ENCODE measurements around the gene POLE4.

POLE4 gene

GRCh38 chr2:74937221-74937880 is 21.1 kb upstream of the POLE4 start:
- no peak for DNase-seq (ENCODE audit: low read depth)
- no peak overlapping the region for H3K4me3 ChIP-seq (ENCODE audit: low read depth, low read length)
- TF ChIP-seq POLR2A (IDR thresholded peaks at IDR 0.05; ENCODE audit: extremely low read depth, insufficient read length) (no peak), MAX (IDR thresholded peaks at IDR 0.05; ENCODE audit: low read depth, low read length) (no peak), MYC (IDR thresholded peaks at IDR 0.05; ENCODE audit: low read depth, low read length) (no peak)
- TF ChIP-seq, protein P1, sequence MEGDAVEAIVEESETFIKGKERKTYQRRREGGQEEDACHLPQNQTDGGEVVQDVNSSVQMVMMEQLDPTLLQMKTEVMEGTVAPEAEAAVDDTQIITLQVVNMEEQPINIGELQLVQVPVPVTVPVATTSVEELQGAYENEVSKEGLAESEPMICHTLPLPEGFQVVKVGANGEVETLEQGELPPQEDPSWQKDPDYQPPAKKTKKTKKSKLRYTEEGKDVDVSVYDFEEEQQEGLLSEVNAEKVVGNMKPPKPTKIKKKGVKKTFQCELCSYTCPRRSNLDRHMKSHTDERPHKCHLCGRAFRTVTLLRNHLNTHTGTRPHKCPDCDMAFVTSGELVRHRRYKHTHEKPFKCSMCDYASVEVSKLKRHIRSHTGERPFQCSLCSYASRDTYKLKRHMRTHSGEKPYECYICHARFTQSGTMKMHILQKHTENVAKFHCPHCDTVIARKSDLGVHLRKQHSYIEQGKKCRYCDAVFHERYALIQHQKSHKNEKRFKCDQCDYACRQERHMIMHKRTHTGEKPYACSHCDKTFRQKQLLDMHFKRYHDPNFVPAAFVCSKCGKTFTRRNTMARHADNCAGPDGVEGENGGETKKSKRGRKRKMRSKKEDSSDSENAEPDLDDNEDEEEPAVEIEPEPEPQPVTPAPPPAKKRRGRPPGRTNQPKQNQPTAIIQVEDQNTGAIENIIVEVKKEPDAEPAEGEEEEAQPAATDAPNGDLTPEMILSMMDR (IDR thresholded peaks at IDR 0.05; ENCODE audit: low read depth, low read length), result no peak

GRCh38 chr2:74938264-74938663 is 20.2 kb upstream of the POLE4 start:
- no peak for DNase-seq (ENCODE audit: low read depth)
- no peak overlapping the region for H3K4me3 ChIP-seq (ENCODE audit: low read depth, low read length)
- TF ChIP-seq MAX (IDR thresholded peaks at IDR 0.05; ENCODE audit: low read depth, low read length) (no peak), POLR2A (IDR thresholded peaks at IDR 0.05; ENCODE audit: extremely low read depth, insufficient read length) (no peak), MYC (IDR thresholded peaks at IDR 0.05; ENCODE audit: low read depth, low read length) (no peak)
- TF ChIP-seq, protein P1 (IDR thresholded peaks at IDR 0.05; ENCODE audit: low read depth, low read length), result no peak

DNA sequence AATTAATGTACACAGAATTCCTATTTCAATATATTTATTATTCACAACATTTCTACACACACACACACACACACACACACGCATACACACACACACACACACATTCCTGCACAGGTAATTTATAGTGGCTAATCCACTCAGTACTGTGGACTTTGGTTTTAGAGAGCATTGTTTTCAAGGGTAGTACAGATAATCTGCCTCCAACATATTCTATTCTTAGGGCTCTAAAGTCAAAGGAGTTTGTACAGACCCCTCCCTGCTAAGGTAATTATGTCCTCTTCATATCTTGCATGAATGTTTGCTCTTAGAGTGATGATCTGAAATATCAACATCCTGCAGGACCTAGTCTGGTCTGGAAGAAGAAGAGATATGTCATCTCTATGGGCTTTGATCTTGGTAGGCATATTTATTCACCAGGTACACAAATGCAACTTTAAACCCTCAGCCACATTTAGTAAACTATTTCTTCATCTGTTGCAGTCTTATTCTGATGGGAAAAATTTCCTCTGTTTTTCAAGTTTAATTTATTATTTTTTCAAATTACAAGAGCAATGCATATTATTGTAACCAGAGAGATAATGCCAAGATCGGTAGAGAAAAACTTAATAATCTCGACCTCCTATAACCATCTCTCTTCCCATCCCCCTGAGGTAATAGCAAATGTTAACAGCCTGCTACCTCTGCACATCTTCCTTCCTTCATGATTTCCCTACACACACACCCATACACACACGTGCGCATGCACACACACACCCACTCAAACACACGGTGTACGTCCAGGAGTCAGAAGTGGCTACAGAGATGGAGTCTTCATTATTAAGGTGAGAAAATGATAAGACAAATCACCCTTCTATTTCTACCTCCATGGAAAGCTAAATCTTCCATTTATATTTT is 18.3 kb upstream of the POLE4 start:
- TF ChIP-seq MYC (IDR thresholded peaks at IDR 0.05; ENCODE audit: low read depth, low read length) (no peak), POLR2A (IDR thresholded peaks at IDR 0.05; ENCODE audit: extremely low read depth, insufficient read length) (no peak), MAX (IDR thresholded peaks at IDR 0.05; ENCODE audit: low read depth, low read length) (no peak)
- TF ChIP-seq, protein P1 (IDR thresholded peaks at IDR 0.05; ENCODE audit: low read depth, low read length), result no peak
- H3K4me3 ChIP-seq (ENCODE audit: low read depth, low read length), result no peak overlapping the region
- no peak for DNase-seq (ENCODE audit: low read depth)

DNA sequence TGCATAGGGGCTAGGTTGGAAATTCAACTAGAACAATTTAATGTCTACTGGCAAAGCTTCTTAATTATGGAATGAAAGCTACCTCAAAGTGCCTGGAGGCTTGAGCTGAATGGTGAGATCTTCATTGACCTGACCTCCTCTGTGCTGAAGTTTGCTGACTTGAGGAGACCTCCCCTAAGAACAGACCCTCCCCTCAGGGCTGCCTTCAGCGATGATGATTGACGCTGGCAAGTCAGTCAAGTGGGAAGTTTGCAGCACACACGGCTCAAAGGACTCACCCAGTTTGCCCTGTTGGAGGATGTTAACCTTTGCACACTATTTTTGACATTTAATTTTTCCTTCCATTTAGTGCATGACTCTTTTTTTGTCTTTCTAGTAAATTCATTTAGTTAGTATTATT is 17.2 kb upstream of the POLE4 start:
- no peak for TF ChIP-seq POLR2A (IDR thresholded peaks at IDR 0.05; ENCODE audit: extremely low read depth, insufficient read length)
- no peak for TF ChIP-seq MAX (IDR thresholded peaks at IDR 0.05; ENCODE audit: low read depth, low read length)
- TF ChIP-seq, protein P1 (IDR thresholded peaks at IDR 0.05; ENCODE audit: low read depth, low read length), result no peak
- TF ChIP-seq MYC (IDR thresholded peaks at IDR 0.05; ENCODE audit: low read depth, low read length), result no peak
- H3K4me3 ChIP-seq (ENCODE audit: low read depth, low read length), result no peak overlapping the region
- DNase-seq (ENCODE audit: low read depth), result no peak

DNA sequence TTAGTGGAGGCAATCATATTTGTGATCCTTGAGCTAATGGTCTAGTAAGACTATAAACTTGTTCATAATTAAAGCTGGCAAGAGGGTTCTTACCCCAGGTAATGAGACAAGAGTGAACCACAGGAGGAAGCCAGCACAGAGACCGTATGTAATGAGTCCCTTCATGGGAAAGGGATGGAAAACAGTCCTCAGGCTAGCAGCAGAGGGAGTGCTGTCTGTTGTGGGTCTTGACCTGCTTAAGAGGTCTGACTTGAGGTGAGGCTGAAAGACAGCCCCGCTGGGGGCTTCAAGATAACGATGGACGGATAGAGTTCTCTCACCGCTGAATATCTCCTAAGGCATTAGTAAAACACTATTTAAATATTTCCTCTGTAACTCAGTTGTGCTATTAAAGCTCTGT is 16.2 kb upstream of the POLE4 start:
- TF ChIP-seq MAX (IDR thresholded peaks at IDR 0.05; ENCODE audit: low read depth, low read length), result no peak
- TF ChIP-seq POLR2A (IDR thresholded peaks at IDR 0.05; ENCODE audit: extremely low read depth, insufficient read length), result no peak
- no peak for TF ChIP-seq MYC (IDR thresholded peaks at IDR 0.05; ENCODE audit: low read depth, low read length)
- TF ChIP-seq, protein P1 (IDR thresholded peaks at IDR 0.05; ENCODE audit: low read depth, low read length), result no peak
- no peak for DNase-seq (ENCODE audit: low read depth)
- no peak overlapping the region for H3K4me3 ChIP-seq (ENCODE audit: low read depth, low read length)

All from NB4 (cell line).